HepG2 (cell line): ENCODE data around the gene STK10. TPM values are rescaled to one million over a fixed set of nuclear protein-coding genes. Genes with fewer than 3 reads are reported as not detected.

Experiments used
- ATAC-seq: fragments of 200-7000 bp; cut with Tn5 transposase; 3 replicates; pipeline ENCODE4 v1.9.1; 2020; ENCODE audit warnings: mild to moderate bottlenecking, moderate library complexity
- BruUV-seq: library from RNA; stranded (reverse); fragments of 400-500 nt; replicated peaks from 2 replicates; lab custom pipeline; 2021; lab: Mats Ljungman, UMichigan
- CTCF ChIA-PET: fragments of 300-600 bp; formaldehyde crosslinking; extraction: SDS; loops from one replicate; lab custom pipeline; 2021; ENCODE audit warnings: low total read pairs, inconsistent platforms, low intra/inter-chr PET ratio; lab: Yijun Ruan, JAX
- POLR2A ChIA-PET: fragments of 350-600 bp; sonication (Branson Sonifier 250); formaldehyde crosslinking; loops from one replicate; lab custom pipeline; 2020; ENCODE audit warnings: antibody characterized with exemption, inconsistent platforms; lab: Yijun Ruan, JAX
- DNase-seq: peaks from one replicate; pipeline ENCODE4 v3.0.0-alpha.2; 2015; ENCODE audit warnings: low spot score
- FAIRE-seq: peaks from 3 replicates; lab custom pipeline; 2011; peaks lifted over from hg19 to GRCh38; lab: Jason Lieb, UNC
- H2AFZ ChIP-seq: one replicate; pipeline ENCODE4 v1.6.1; 2011; ENCODE audit warnings: low read length, inconsistent platforms
- H3K27ac ChIP-seq: fragments of 300-600 bp; 3 replicates; pipeline ENCODE4 v1.8.0; 2011; ENCODE audit warnings: mixed run types, mild to moderate bottlenecking, mixed read lengths, low read length, inconsistent platforms; ENCODE audit not compliant: insufficient read depth; ENCODE audit errors: extremely low read length
- H3K27me3 ChIP-seq, 2 experiments: fragments of 200-600 bp in 1 of 2; 2 replicates in 1 of 2; 3 replicates in 1 of 2; pipeline versions ENCODE4 v1.6.0 to v1.8.0; 2011; ENCODE audit warnings: low read length in 2 of 2, mild to moderate bottlenecking in 2 of 2, moderate library complexity in 2 of 2, inconsistent platforms in 1 of 2; ENCODE audit not compliant: insufficient read depth in 2 of 2, control insufficient read depth in 1 of 2
- H3K36me3 ChIP-seq, 2 experiments: fragments of 200-600 bp in 1 of 2; replicated peaks in 1 of 2; 2 replicates in 1 of 2; 3 replicates in 1 of 2; pipeline versions ENCODE4 v1.5.1 to v1.8.0; 2011; ENCODE audit warnings: low read length in 2 of 2, inconsistent platforms in 1 of 2; ENCODE audit not compliant: insufficient read depth in 2 of 2, control insufficient read depth in 1 of 2
- H3K4me1 ChIP-seq: 2 replicates; pipeline ENCODE4 v1.5.1; 2012; ENCODE audit warnings: low read length, inconsistent platforms; ENCODE audit not compliant: insufficient read depth
- H3K4me2 ChIP-seq: 2 replicates; pipeline ENCODE4 v1.6.0; 2011; ENCODE audit warnings: low read depth, low read length, inconsistent platforms
- H3K4me3 ChIP-seq, 3 experiments: fragments of 200-600 bp in 1 of 3; sonication (generic), shearing (Covaris generic) in 1 of 3; replicated peaks in 1 of 3; 2 replicates each; pipeline ENCODE4 v1.5.1; 2011 to 2016; ENCODE audit warnings: low read length in 3 of 3, inconsistent platforms in 2 of 3, low read depth in 2 of 3, mild to moderate bottlenecking in 2 of 3, control low read depth in 1 of 3, mixed read lengths in 1 of 3; ENCODE audit not compliant: insufficient read depth in 1 of 3
- H3K79me2 ChIP-seq: one replicate; pipeline ENCODE4 v1.6.1; 2011; ENCODE audit warnings: low read length, inconsistent platforms; ENCODE audit not compliant: insufficient read depth
- H3K9ac ChIP-seq: 2 replicates; pipeline ENCODE4 v1.6.0; 2011; ENCODE audit warnings: mild to moderate bottlenecking, low read depth, low read length, inconsistent platforms; ENCODE audit not compliant: insufficient read depth
- H3K9me3 ChIP-seq: 2 replicates; pipeline ENCODE4 v1.5.1; 2012; ENCODE audit warnings: mild to moderate bottlenecking, low read length
- H4K20me1 ChIP-seq: 2 replicates; pipeline ENCODE4 v1.6.0; 2011; ENCODE audit warnings: inconsistent platforms, mild to moderate bottlenecking, low read length, moderate library complexity; ENCODE audit not compliant: insufficient read depth
- MTA1 ChIP-seq: sonication (generic); formaldehyde crosslinking; IDR thresholded peaks from 2 replicates; pipeline ENCODE4 v1.4.0; 2020; ENCODE audit warnings: missing genetic modification reagents, mild to moderate bottlenecking, borderline replicate concordance
- NCOA5 ChIP-seq: sonication (generic); formaldehyde crosslinking; IDR thresholded peaks from 2 replicates; pipeline ENCODE4 v1.4.0; 2020; ENCODE audit warnings: missing genetic modification reagents
- SP5 ChIP-seq: IDR thresholded peaks from 2 replicates; pipeline ENCODE4 v1.6.1; 2016; ENCODE audit warnings: low read depth, borderline replicate concordance
- STAG1 ChIP-seq: sonication (generic); formaldehyde crosslinking; IDR thresholded peaks from 2 replicates; pipeline ENCODE4 v1.4.0; 2020; ENCODE audit warnings: missing genetic modification reagents
- TEAD2 ChIP-seq: sonication (generic); formaldehyde crosslinking; IDR thresholded peaks from 2 replicates; pipeline ENCODE4 v1.9.0; 2021; ENCODE audit warnings: missing genetic modification reagents
- ZNF10 ChIP-seq: sonication (generic); formaldehyde crosslinking; IDR thresholded peaks from 2 replicates; pipeline ENCODE4 v1.4.0; 2020; ENCODE audit warnings: mild to moderate bottlenecking, low read depth, missing genetic modification reagents, borderline replicate concordance
- ZNF44 ChIP-seq: sonication (generic); formaldehyde crosslinking; IDR thresholded peaks from 2 replicates; pipeline ENCODE4 v1.5.1; 2020; ENCODE audit warnings: mild to moderate bottlenecking, missing genetic modification reagents
- WGBS: methylation state at CpG from one replicate; pipeline ENCODE4 v1.1.6; 2017; ENCODE audit warnings: low lambda C conversion rate; 5-methylcytosine and 5-hydroxymethylcytosine counted together
- in situ Hi-C: cut with HindIII; loops from 2 replicates; pipeline ENCODE4 v1.10.0; 2017; ENCODE audit warnings: low pct_unique_long_range_greater_than_20kb; ENCODE audit not compliant: extremely low pct_ligation_motif_present
- intact Hi-C: fragments of 100-400 bp; cut with micrococcal nuclease; formaldehyde crosslinking; loops from one replicate; pipeline ENCODE4 v1.10.0; 2022; ENCODE audit not compliant: unreplicated experiment
- polyA plus RNA-seq, 8 experiments: library from polyadenylated mRNA; depleted of rRNA in 3 of 8; stranded (reverse) in 7 of 8; unstranded in 1 of 8; fragments of >200 nt; fragmentation: Illumina TruSeq in 4 of 8; extraction: Trizol in 4 of 8; gene quantifications; 2 replicates each; pipeline versions ENCODE4 v1.2.1 to v1.2.3, GENCODE V29; 2011 to 2016; ENCODE audit warnings: low read depth in 4 of 8, missing spikeins in 1 of 8, mixed read lengths in 1 of 8; ENCODE audit not compliant: insufficient read depth in 1 of 8
- total RNA-seq, 5 experiments: library from RNA; depleted of rRNA; stranded (reverse); fragments of >200 nt; fragmentation: Illumina TruSeq; extraction: Trizol; gene quantifications; 2 replicates each; pipeline ENCODE4 v1.2.3, GENCODE V29; 2016; ENCODE audit warnings: low read depth in 1 of 5
- TF ChIP-seq, protein P1 (sequence below): sonication (generic); formaldehyde crosslinking; IDR thresholded peaks from 2 replicates; pipeline ENCODE4 v1.8.0; 2022; ENCODE audit warnings: missing genetic modification reagents, mild to moderate bottlenecking, moderate library complexity, borderline replicate concordance
- TF ChIP-seq, protein P2 (sequence below): IDR thresholded peaks from 2 replicates; pipeline ENCODE4 v1.6.1; 2016; ENCODE audit warnings: control low read depth
- TF ChIP-seq, protein P3 (sequence below): sonication (generic); formaldehyde crosslinking; IDR thresholded peaks from 2 replicates; pipeline ENCODE4 v1.4.0; 2020; ENCODE audit warnings: mild to moderate bottlenecking, missing genetic modification reagents
- TF ChIP-seq, protein P4 (sequence below): sonication (generic); formaldehyde crosslinking; IDR thresholded peaks from 2 replicates; pipeline ENCODE4 v1.4.0; 2020; ENCODE audit warnings: missing genetic modification reagents, borderline replicate concordance

The STK10 gene
- total and polyA plus RNA-seq, 2 of the 13 experiments (the other 11 are each of a cell fraction or from before 2014, with no cell fraction given) = 7.0 to 7.2 TPM

DNA sequence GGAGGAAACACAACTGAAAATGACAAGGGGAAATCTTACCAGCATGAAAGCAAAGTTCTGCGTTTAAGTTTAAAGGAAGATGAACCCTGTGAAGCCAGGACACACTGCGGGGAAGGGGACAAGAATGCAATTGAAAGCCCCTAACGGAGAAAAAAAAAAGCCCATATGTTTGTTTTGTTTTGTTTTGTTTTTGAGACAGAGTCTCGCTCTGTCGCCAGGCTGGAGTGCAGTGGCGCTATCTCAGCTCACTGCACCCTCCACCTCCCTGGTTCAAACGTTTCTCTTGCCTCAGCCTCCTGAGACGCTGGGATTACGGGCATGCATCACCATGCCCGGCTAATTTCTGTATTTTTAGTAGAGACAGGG is 2.9 kb downstream of the STK10 start:
- CTCF ChIA-PET = no interaction called here
- 92% methylated on average over 10 of the region's 10 CpGs for WGBS
- H3K4me1 ChIP-seq = peaks cover 29% of the 10 kb centered on the region
- POLR2A ChIA-PET = no interaction called here
- H3K4me2 ChIP-seq = no peak overlapping the region
- peaks cover 6% of the 10 kb centered on the region for H3K79me2 ChIP-seq
- no peaks in the 10 kb centered on the region for H4K20me1 ChIP-seq
- BruUV-seq = no TSS peak
- no peak for TF ChIP-seq MTA1
- no peak for TF ChIP-seq ZNF10
- no peak for TF ChIP-seq NCOA5
- no peak for TF ChIP-seq SP5
- no peak for TF ChIP-seq ZNF44 (CRISPR knock-in tag)
- no peak overlapping the region for H3K9ac ChIP-seq
- no peak for DNase-seq
- intact Hi-C loops = no loop called here
- H3K4me3 ChIP-seq = no peak overlapping the region
- ATAC-seq = no peak
- H3K27me3 ChIP-seq = no peaks in the 10 kb centered on the region
- H3K9me3 ChIP-seq = no peaks in the 10 kb centered on the region
- FAIRE-seq = no peak
- 0 out of 5 replicates have a peak, but pooled peaks cover 0 to 1% of the 10 kb centered on the region in 2 experiments for H3K36me3 ChIP-seq
- no peak overlapping the region for H3K27ac ChIP-seq
- H2AFZ ChIP-seq = no peak overlapping the region
- in situ Hi-C loops = loop anchor here (5.0 kb wide), 1 partner anchor 73 kb away; no protein-coding TSS in a partner anchor

DNA sequence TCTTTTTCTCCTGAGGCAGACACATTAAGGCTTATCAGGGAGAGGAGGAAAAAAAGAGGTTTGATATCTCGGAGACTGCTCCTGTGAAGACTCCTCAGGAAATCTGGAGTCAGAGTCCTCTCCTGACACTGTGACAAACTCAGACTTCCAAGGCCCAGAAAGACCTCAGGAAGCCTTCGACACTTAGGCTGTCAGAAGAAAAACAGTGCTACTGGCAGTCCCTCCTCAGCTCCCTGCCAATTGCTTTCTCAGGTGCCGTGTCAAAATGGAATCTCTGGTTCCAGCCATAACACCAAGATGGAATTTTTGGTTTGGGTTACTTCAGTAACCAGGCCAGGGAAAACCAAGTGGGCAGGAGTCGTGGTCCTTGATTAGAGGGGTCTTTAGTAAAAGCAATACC is 4.1 kb downstream of the STK10 start:
- H3K9me3 ChIP-seq = no peaks in the 10 kb centered on the region
- H3K79me2 ChIP-seq = peaks cover 9% of the 10 kb centered on the region
- BruUV-seq = no TSS peak
- H2AFZ ChIP-seq = no peak overlapping the region
- H3K27ac ChIP-seq = no peak overlapping the region
- in situ Hi-C loops (no loop called here), intact Hi-C loops (no loop called here)
- H3K9ac ChIP-seq = no peak overlapping the region
- no peak for ATAC-seq
- no peak for FAIRE-seq
- peaks cover 33% of the 10 kb centered on the region for H3K4me1 ChIP-seq
- H3K4me2 ChIP-seq = no peak overlapping the region
- POLR2A ChIA-PET = no interaction called here
- no peak for DNase-seq
- no peak overlapping the region for H3K4me3 ChIP-seq
- WGBS = 94% methylated on average over 4 of the region's 4 CpGs
- no peaks in the 10 kb centered on the region for H4K20me1 ChIP-seq
- 0 out of 5 replicates have a peak, but pooled peaks cover 0 to 1% of the 10 kb centered on the region in 2 experiments for H3K36me3 ChIP-seq
- no peaks in the 10 kb centered on the region for H3K27me3 ChIP-seq
- CTCF ChIA-PET = no interaction called here
- TF ChIP-seq STAG1 (CRISPR knock-in tag) (no peak), TEAD2 (CRISPR knock-in tag) (no peak), SP5 (no peak)
- TF ChIP-seq, protein P1, sequence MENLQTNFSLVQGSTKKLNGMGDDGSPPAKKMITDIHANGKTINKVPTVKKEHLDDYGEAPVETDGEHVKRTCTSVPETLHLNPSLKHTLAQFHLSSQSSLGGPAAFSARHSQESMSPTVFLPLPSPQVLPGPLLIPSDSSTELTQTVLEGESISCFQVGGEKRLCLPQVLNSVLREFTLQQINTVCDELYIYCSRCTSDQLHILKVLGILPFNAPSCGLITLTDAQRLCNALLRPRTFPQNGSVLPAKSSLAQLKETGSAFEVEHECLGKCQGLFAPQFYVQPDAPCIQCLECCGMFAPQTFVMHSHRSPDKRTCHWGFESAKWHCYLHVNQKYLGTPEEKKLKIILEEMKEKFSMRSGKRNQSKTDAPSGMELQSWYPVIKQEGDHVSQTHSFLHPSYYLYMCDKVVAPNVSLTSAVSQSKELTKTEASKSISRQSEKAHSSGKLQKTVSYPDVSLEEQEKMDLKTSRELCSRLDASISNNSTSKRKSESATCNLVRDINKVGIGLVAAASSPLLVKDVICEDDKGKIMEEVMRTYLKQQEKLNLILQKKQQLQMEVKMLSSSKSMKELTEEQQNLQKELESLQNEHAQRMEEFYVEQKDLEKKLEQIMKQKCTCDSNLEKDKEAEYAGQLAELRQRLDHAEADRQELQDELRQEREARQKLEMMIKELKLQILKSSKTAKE = no peak
- TF ChIP-seq, protein P2, sequence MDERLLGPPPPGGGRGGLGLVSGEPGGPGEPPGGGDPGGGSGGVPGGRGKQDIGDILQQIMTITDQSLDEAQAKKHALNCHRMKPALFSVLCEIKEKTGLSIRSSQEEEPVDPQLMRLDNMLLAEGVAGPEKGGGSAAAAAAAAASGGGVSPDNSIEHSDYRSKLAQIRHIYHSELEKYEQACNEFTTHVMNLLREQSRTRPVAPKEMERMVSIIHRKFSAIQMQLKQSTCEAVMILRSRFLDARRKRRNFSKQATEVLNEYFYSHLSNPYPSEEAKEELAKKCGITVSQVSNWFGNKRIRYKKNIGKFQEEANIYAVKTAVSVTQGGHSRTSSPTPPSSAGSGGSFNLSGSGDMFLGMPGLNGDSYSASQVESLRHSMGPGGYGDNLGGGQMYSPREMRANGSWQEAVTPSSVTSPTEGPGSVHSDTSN = no peak
- TF ChIP-seq, protein P3, sequence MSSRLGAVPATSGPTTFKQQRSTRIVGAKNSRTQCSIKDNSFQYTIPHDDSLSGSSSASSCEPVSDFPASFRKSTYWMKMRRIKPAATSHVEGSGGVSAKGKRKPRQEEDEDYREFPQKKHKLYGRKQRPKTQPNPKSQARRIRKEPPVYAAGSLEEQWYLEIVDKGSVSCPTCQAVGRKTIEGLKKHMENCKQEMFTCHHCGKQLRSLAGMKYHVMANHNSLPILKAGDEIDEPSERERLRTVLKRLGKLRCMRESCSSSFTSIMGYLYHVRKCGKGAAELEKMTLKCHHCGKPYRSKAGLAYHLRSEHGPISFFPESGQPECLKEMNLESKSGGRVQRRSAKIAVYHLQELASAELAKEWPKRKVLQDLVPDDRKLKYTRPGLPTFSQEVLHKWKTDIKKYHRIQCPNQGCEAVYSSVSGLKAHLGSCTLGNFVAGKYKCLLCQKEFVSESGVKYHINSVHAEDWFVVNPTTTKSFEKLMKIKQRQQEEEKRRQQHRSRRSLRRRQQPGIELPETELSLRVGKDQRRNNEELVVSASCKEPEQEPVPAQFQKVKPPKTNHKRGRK (CRISPR knock-in tag) = no peak
- TF ChIP-seq, protein P4, sequence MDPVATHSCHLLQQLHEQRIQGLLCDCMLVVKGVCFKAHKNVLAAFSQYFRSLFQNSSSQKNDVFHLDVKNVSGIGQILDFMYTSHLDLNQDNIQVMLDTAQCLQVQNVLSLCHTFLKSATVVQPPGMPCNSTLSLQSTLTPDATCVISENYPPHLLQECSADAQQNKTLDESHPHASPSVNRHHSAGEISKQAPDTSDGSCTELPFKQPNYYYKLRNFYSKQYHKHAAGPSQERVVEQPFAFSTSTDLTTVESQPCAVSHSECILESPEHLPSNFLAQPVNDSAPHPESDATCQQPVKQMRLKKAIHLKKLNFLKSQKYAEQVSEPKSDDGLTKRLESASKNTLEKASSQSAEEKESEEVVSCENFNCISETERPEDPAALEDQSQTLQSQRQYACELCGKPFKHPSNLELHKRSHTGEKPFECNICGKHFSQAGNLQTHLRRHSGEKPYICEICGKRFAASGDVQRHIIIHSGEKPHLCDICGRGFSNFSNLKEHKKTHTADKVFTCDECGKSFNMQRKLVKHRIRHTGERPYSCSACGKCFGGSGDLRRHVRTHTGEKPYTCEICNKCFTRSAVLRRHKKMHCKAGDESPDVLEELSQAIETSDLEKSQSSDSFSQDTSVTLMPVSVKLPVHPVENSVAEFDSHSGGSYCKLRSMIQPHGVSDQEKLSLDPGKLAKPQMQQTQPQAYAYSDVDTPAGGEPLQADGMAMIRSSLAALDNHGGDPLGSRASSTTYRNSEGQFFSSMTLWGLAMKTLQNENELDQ (CRISPR knock-in tag) = no peak
